ENCODE results near the gene UGT1A5. TPM values are rescaled to one million over a fixed set of nuclear protein-coding genes. Genes with fewer than 3 reads are reported as not detected.

Gene UGT1A5
- not detected in 2 replicates for total RNA-seq (2012; rRNA removed)
- polyA plus RNA-seq (2012; rRNA removed): not detected in 2 replicates
- polyA plus RNA-seq (2012; cell fraction: cytosol; rRNA removed): not detected in 2 replicates
- not detected in 2 replicates for polyA plus RNA-seq (2012; cell fraction: nucleus; rRNA removed; ENCODE audit: low replicate concordance)
- not detected for Bru-seq, nascent RNA
- BruChase-seq, experiment 1, labeled RNA remaining after a 6-hour chase: not detected
- BruChase-seq, experiment 2, labeled RNA remaining after a 2-hour chase: not detected
- long read RNA-seq: 0 reads

DNA sequence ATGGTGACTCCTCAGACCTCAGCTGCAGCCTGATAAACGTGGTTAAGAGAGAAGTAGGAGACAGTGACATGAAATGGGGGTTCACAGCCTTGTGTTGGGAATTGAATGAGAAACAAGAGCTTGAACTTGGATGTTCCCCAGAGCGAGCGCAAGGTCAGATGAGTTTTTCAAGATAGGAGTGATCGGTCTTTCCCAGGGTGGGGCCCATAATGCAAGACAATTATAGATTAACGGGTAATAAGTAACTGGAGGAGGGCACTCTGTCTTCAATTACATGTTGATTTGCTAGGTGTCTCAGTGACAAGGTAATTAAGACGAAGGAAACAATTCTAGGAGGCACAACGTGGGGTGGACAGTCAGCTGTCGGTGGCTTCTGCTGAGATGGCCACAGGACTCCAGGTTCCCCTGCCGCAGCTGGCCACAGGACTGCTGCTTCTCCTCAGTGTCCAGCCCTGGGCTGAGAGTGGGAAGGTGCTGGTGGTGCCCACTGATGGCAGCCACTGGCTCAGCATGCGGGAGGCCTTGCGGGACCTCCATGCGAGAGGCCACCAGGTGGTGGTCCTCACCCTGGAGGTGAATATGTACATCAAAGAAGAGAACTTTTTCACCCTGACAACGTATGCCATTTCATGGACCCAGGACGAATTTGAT is at the start of gene UGT1A5:
Gene UGT1A5, plus strand, starts transcription at position 297 of the 651 bp plus-strand sequence. Its CDS starts 85 bp downstream, at position 382.
- Histone ChIP-seq H2AK5ac (ENCODE audit: low read depth, low read length) (no peak within 1 kb of the TSS), H3K4me1 (ENCODE audit: control insufficient read depth, insufficient read depth, low read length) (peaks cover 2% of the 10 kb centered on the region), H3K27me3 (ENCODE audit: control insufficient read depth, insufficient read depth, low read length) (peaks cover 4% of the 10 kb centered on the region; the same call in 1 of the 2 replicates), H4K5ac (ENCODE audit: low read depth, low read length) (no peak within 1 kb of the TSS), H2AK9ac (replicated peaks; ENCODE audit: low read depth, low read length, poor library complexity) (no peak within 1 kb of the TSS), H3K4me3 (ENCODE audit: insufficient read depth, low read depth, low read length) (no peak within 1 kb of the TSS), H3K36me3 (ENCODE audit: control insufficient read depth, insufficient read depth, low read length) (no peaks in the 10 kb centered on the region), H2BK5ac (ENCODE audit: low read depth, low read length, poor library complexity, severe bottlenecking) (no peak within 1 kb of the TSS), H3K23ac (ENCODE audit: low read depth, low read length) (no peak within 1 kb of the TSS), H3K18ac (ENCODE audit: low read depth, low read length) (no peak within 1 kb of the TSS), H4K91ac (ENCODE audit: insufficient read depth, low read depth, low read length) (no peak within 1 kb of the TSS), H4K8ac (ENCODE audit: low read depth in 2 of 2, low read length in 2 of 2) (no peak within 1 kb of the TSS), H2BK120ac (ENCODE audit: low read depth, low read length) (no peak within 1 kb of the TSS), H3K9ac (ENCODE audit: low read depth, low read length) (no peak within 1 kb of the TSS), H3K4me2 (ENCODE audit: low read depth, low read length) (no peak within 1 kb of the TSS), H3K4ac (ENCODE audit: low read depth, low read length) (no peak within 1 kb of the TSS), H3K9me1 (ENCODE audit: insufficient read depth, low read length) (no peaks in the 10 kb centered on the region), H2BK20ac (ENCODE audit: low read depth, low read length) (no peak within 1 kb of the TSS), H3K9me3 (ENCODE audit: control insufficient read depth, insufficient read depth, low read length) (no peaks in the 10 kb centered on the region), H3K27ac (ENCODE audit: insufficient read depth, low read length) (no peak within 1 kb of the TSS), H3K14ac (replicated peaks; ENCODE audit: low read depth, low read length) (no peak within 1 kb of the TSS), H3K56ac (ENCODE audit: extremely low read depth, insufficient read depth, low read length) (no peak within 1 kb of the TSS), H3K79me1 (ENCODE audit: low read depth in 1 of 2, low read length in 2 of 2) (no peaks in the 10 kb centered on the region), H4K20me1 (ENCODE audit: insufficient read depth, low read length) (no peaks in the 10 kb centered on the region), H2AFZ (replicated peaks; ENCODE audit: low read length, poor library complexity) (no peak within 1 kb of the TSS), H2BK15ac (ENCODE audit: low read depth, low read length) (no peak within 1 kb of the TSS)
- intact Hi-C loops (cut with micrococcal nuclease): loop anchor here (5.0 kb wide), 3 partner anchors 155 to 1405 kb away; no protein-coding TSS in a partner anchor
- dilution Hi-C loops (cut with HindIII; ENCODE audit: low sequenced_read_pairs, unreplicated experiment): no loop called here
- TF ChIP-seq RCOR1 (IDR thresholded peaks at IDR 0.05; ENCODE audit: insufficient replicate concordance, low read length): no peak
- no peak for TF ChIP-seq RAD21 (IDR thresholded peaks at IDR 0.05; ENCODE audit: low read length)
- TF ChIP-seq MXI1 (IDR thresholded peaks at IDR 0.05; ENCODE audit: borderline replicate concordance, low read depth, low read length): no peak
- no peak for TF ChIP-seq MAFK (IDR thresholded peaks at IDR 0.05; ENCODE audit: low read depth, low read length)
- TF ChIP-seq BHLHE40 (IDR thresholded peaks at IDR 0.05; ENCODE audit: low read depth, low read length): no peak
- TF ChIP-seq CEBPB (IDR thresholded peaks at IDR 0.05; ENCODE audit: low read depth, low read length): no peak
- in situ Hi-C loops (cut with MboI; ENCODE audit: low sequenced_read_pairs): loop anchor here (5.0 kb wide), 1 partner anchor 265 kb away; no protein-coding TSS in a partner anchor
- ChIA-PET CTCF (no interaction called here), POLR2A (ENCODE audit: unreplicated experiment) (no interaction called here)
- WGBS, 2 experiments (ENCODE audit: extremely low coverage in 2 of 2, insufficient read length in 1 of 2): 71% methylated on average over 5 of the region's 14 CpGs; no CpG with 5 or more reads in 1 of the 2 experiments
- DNase-seq: no peak
- no TSS peak for BruUV-seq (replicated peaks)
- no peak for ATAC-seq (ENCODE audit: low read depth)
